WTC11 (cell line): ENCODE data around the gene GDPGP1. TPM values are rescaled to one million over a fixed set of nuclear protein-coding genes. Genes with fewer than 3 reads are reported as not detected.
"Not testable (repeated sequence)": the region's sequence is repeated elsewhere in the genome, so short reads cannot be mapped to it uniquely, and the experiment has no call there.

ENCODE experiments used
- ATAC-seq: fragments of 200-7000 bp; cut with Tn5 transposase; 2 replicates; pipeline ENCODE4 v1.10.0; 2021; ENCODE audit warnings: mild to moderate bottlenecking, moderate library complexity
- CTCF ChIA-PET: fragments of 300-600 bp; sonication (Branson Sonifier 250); formaldehyde crosslinking; loops from one replicate; lab custom pipeline; 2021; ENCODE audit warnings: antibody characterized with exemption; lab: Charles Lee
- POLR2A ChIA-PET: fragments of 350-600 bp; sonication (Branson Sonifier 250); formaldehyde crosslinking; loops from one replicate; lab custom pipeline; 2021; ENCODE audit warnings: antibody characterized with exemption; lab: Charles Lee
- DNase-seq: peaks from one replicate; pipeline ENCODE4 v3.0.0; 2021; ENCODE audit warnings: low spot score
- H3K27ac Mint-ChIP-seq: 2 replicates; pipeline ENCODE4 v1.8.0; 2021; ENCODE audit warnings: mixed read lengths
- H3K27me3 Mint-ChIP-seq: 2 replicates; pipeline ENCODE4 v1.8.0; 2021; ENCODE audit warnings: low read depth, mild to moderate bottlenecking, moderate library complexity, mixed read lengths
- H3K36me3 Mint-ChIP-seq: 2 replicates; pipeline ENCODE4 v1.8.0; 2021; ENCODE audit warnings: mixed read lengths
- H3K4me1 Mint-ChIP-seq: 2 replicates; pipeline ENCODE4 v1.8.0; 2022; ENCODE audit warnings: mixed read lengths
- H3K4me3 Mint-ChIP-seq: 2 replicates; pipeline ENCODE4 v1.8.0; 2021; ENCODE audit warnings: mild to moderate bottlenecking, moderate library complexity, mixed read lengths
- H3K9me3 Mint-ChIP-seq: 2 replicates; pipeline ENCODE4 v1.8.0; 2021; ENCODE audit warnings: mixed read lengths
- ATF3 ChIP-seq: sonication (generic); formaldehyde crosslinking; conservative IDR thresholded peaks from 2 replicates; pipeline ENCODE4 v1.8.1; 2022; ENCODE audit warnings: mild to moderate bottlenecking, missing genetic modification reagents
- RORB ChIP-seq: fragments of 250-450 bp; sonication (Bioruptor Pico); IDR thresholded peaks from 2 replicates; pipeline ENCODE4 v1.9.0; 2021; ENCODE audit warnings: mild to moderate bottlenecking
- SMAD3 ChIP-seq: sonication (generic); formaldehyde crosslinking; IDR thresholded peaks from 2 replicates; pipeline ENCODE4 v1.8.0; 2022; ENCODE audit warnings: missing genetic modification reagents, mild to moderate bottlenecking, borderline replicate concordance
- TP53 ChIP-seq: sonication (generic); formaldehyde crosslinking; IDR thresholded peaks from 2 replicates; pipeline ENCODE4 v1.8.1; 2023; ENCODE audit warnings: mild to moderate bottlenecking, missing genetic modification reagents
- ZNF121 ChIP-seq: sonication (generic); formaldehyde crosslinking; IDR thresholded peaks from 2 replicates; pipeline ENCODE4 v1.8.0; 2023; ENCODE audit warnings: missing genetic modification reagents
- ZNF219 ChIP-seq: sonication (generic); formaldehyde crosslinking; IDR thresholded peaks from 2 replicates; pipeline ENCODE4 v1.8.0; 2023; ENCODE audit warnings: missing genetic modification reagents, mild to moderate bottlenecking, borderline replicate concordance
- ZNF317 ChIP-seq: sonication (generic); formaldehyde crosslinking; IDR thresholded peaks from 2 replicates; pipeline ENCODE4 v1.8.1; 2023; ENCODE audit warnings: low read depth, mild to moderate bottlenecking, moderate library complexity, missing genetic modification reagents, borderline replicate concordance
- total RNA-seq: library from RNA; stranded (reverse); gene quantifications from 3 replicates; pipeline ENCODE4 v1.2.3, GENCODE V29; 2021
- TF ChIP-seq, protein P1 (sequence below): sonication (generic); formaldehyde crosslinking; IDR thresholded peaks from 2 replicates; pipeline ENCODE4 v1.8.1; 2023; ENCODE audit warnings: mild to moderate bottlenecking, missing genetic modification reagents, moderate library complexity
- TF ChIP-seq, protein P2 (sequence below): sonication (generic); formaldehyde crosslinking; IDR thresholded peaks from 2 replicates; pipeline ENCODE4 v1.8.1; 2023; ENCODE audit warnings: mild to moderate bottlenecking, missing genetic modification reagents, borderline replicate concordance

The GDPGP1 gene
- total RNA-seq, 1 experiment from 2014 or later, result 2.6 TPM

GRCh38 chr15:90270502-90271150 is 36.6 kb downstream of the GDPGP1 start (continued):
- TF ChIP-seq, protein P1, sequence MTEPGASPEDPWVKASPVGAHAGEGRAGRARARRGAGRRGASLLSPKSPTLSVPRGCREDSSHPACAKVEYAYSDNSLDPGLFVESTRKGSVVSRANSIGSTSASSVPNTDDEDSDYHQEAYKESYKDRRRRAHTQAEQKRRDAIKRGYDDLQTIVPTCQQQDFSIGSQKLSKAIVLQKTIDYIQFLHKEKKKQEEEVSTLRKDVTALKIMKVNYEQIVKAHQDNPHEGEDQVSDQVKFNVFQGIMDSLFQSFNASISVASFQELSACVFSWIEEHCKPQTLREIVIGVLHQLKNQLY (CRISPR knock-in tag), result no peak
- no peak for TF ChIP-seq ZNF317 (CRISPR knock-in tag)

- ATAC-seq, result no peak
- CTCF ChIA-PET, result interaction anchor here (1.2 to 1.3 kb wide), 2 partner anchors 22 to 51 kb away, joined by 3 read pairs; partner anchors contain the start of gene TTLL13
Measured at GRCh38 chr15:90271459-90272166, 37.6 kb downstream of the GDPGP1 start.

DNA sequence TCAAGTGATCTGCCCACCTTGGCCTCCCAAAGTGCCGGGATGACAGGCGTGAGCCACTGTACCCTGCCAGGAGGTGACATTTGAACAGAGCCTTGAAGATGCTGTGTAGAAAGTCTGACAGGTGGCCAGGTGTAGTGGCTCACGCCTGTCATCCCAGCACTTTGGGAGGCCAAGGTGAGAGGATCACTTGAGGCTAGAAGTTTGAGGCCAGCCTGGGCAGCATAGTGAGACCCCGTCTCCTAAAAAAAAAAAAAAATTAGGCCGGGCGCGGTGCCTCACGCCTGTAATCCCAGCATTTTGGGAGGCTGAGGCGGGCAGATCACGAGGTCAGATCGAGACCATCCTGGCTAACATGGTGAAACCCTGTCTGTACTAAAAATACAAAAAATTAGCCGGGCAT is 44.5 kb downstream of the GDPGP1 start:
- H3K4me3 Mint-ChIP-seq, H3K9me3 Mint-ChIP-seq, H3K4me1 Mint-ChIP-seq, H3K27ac Mint-ChIP-seq, H3K27me3 Mint-ChIP-seq, H3K36me3 Mint-ChIP-seq, DNase-seq, ATAC-seq: not testable (repeated sequence)
- ChIA-PET POLR2A (interaction anchor here (0.7 kb wide), 1 partner anchor 17 kb away, joined by 4 read pairs; no protein-coding TSS in a partner anchor), CTCF (interaction anchor here (2.6 kb wide), 1 partner anchor 15 kb away, joined by 11 read pairs; no protein-coding TSS in a partner anchor)
- TF ChIP-seq ZNF121, result 0 out of 2 replicates have a peak, but pooled peaks have one; percentile 36

More at GRCh38 chr15:90271459-90272166, 37.6 kb downstream of the GDPGP1 start:
- peak overlapping the region; percentile 63 for H3K27ac Mint-ChIP-seq
- DNase-seq, result no peak
- no peaks in the 10 kb centered on the region; the same call in 1 of the 2 replicates for H3K27me3 Mint-ChIP-seq
- peaks cover 49% of the 10 kb centered on the region for H3K36me3 Mint-ChIP-seq
- TF ChIP-seq SMAD3 (CRISPR knock-in tag), result no peak
- no peak for TF ChIP-seq RORB (CRISPR knock-in tag)
- TF ChIP-seq ZNF219 (CRISPR knock-in tag), result no peak
- no peak for TF ChIP-seq ATF3 (CRISPR knock-in tag)
- TF ChIP-seq, protein P2, sequence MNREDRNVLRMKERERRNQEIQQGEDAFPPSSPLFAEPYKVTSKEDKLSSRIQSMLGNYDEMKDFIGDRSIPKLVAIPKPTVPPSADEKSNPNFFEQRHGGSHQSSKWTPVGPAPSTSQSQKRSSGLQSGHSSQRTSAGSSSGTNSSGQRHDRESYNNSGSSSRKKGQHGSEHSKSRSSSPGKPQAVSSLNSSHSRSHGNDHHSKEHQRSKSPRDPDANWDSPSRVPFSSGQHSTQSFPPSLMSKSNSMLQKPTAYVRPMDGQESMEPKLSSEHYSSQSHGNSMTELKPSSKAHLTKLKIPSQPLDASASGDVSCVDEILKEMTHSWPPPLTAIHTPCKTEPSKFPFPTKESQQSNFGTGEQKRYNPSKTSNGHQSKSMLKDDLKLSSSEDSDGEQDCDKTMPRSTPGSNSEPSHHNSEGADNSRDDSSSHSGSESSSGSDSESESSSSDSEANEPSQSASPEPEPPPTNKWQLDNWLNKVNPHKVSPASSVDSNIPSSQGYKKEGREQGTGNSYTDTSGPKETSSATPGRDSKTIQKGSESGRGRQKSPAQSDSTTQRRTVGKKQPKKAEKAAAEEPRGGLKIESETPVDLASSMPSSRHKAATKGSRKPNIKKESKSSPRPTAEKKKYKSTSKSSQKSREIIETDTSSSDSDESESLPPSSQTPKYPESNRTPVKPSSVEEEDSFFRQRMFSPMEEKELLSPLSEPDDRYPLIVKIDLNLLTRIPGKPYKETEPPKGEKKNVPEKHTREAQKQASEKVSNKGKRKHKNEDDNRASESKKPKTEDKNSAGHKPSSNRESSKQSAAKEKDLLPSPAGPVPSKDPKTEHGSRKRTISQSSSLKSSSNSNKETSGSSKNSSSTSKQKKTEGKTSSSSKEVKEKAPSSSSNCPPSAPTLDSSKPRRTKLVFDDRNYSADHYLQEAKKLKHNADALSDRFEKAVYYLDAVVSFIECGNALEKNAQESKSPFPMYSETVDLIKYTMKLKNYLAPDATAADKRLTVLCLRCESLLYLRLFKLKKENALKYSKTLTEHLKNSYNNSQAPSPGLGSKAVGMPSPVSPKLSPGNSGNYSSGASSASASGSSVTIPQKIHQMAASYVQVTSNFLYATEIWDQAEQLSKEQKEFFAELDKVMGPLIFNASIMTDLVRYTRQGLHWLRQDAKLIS (CRISPR knock-in tag), result no peak
- no peak for TF ChIP-seq TP53
- TF ChIP-seq, all 79 proteins: peak for 0
- H3K4me3 Mint-ChIP-seq, result no peak overlapping the region
- POLR2A ChIA-PET, result no interaction called here
- no peaks in the 10 kb centered on the region for H3K9me3 Mint-ChIP-seq
- H3K4me1 Mint-ChIP-seq, result peaks cover 24% of the 10 kb centered on the region

GRCh38 chr15:90280743-90281142 is 46.7 kb downstream of the GDPGP1 start:
- POLR2A ChIA-PET, result interaction anchor here (0.6 to 1.5 kb wide), 2 partner anchors 31 to 181 kb away, joined by 3 to 4 read pairs; partner anchors contain the start of gene TTLL13
- not testable (repeated sequence) for H3K4me3 Mint-ChIP-seq, H3K27me3 Mint-ChIP-seq, H3K27ac Mint-ChIP-seq, H3K9me3 Mint-ChIP-seq, DNase-seq, H3K4me1 Mint-ChIP-seq, ATAC-seq, H3K36me3 Mint-ChIP-seq
- CTCF ChIA-PET, result interaction anchor here (1.0 to 2.6 kb wide), 6 partner anchors 12 to 137 kb away, joined by 3 to 11 read pairs (median 5); partner anchors contain the start of gene TTLL13

GRCh38 chr15:90281637-90282036 is 47.6 kb downstream of the GDPGP1 start:
- not testable (repeated sequence) for ATAC-seq

More at GRCh38 chr15:90281637-90282036, 47.6 kb downstream of the GDPGP1 start:
- H3K36me3 Mint-ChIP-seq, DNase-seq, POLR2A ChIA-PET, H3K27ac Mint-ChIP-seq, H3K27me3 Mint-ChIP-seq, H3K4me3 Mint-ChIP-seq, H3K9me3 Mint-ChIP-seq, H3K4me1 Mint-ChIP-seq: not testable (repeated sequence)
- CTCF ChIA-PET, result interaction anchor here (0.7 to 3.1 kb wide), 4 partner anchors 12 to 138 kb away, joined by 3 to 12 read pairs (median 4); no protein-coding TSS in a partner anchor
